ENCODE data around the gene TBCK.
"Not testable (repeated sequence)": the region's sequence is repeated elsewhere in the genome, so short reads cannot be mapped to it uniquely, and the experiment has no call there.

DNA sequence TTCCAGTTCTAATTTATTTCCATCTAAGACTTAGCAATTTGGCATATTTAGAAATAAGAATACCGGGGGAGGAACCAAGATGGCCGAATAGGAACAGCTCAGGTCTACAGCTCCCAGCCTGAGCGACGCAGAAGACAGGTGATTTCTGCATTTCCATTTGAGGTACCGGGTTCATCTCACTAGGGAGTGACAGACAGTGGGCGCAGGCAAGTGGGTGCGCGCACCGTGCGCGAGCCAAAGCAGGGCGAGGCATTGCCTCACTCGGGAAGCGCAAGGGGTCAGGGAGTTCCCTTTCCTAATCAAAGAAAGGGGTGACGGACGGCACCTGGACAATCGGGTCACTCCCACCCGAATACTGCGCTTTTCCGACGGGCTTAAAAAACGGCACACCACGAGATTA lies 102.7 kb downstream of the TBCK start:
- not testable (repeated sequence) for TF ChIP-seq CTCF (IDR thresholded peaks at IDR 0.05; ENCODE audit: control extremely low read depth in 1 of 3, insufficient read depth in 1 of 3, low read depth in 1 of 3, low read length in 3 of 3); RXRA (IDR thresholded peaks at IDR 0.05; ENCODE audit: insufficient read depth, low read depth, low read length); TAF1 (IDR thresholded peaks at IDR 0.05; ENCODE audit: low read depth, low read length); RFX5 (IDR thresholded peaks at IDR 0.05; ENCODE audit: borderline replicate concordance, low read depth, low read length); RAD21 (IDR thresholded peaks at IDR 0.05 in 1 of 2, conservative IDR thresholded peaks at IDR 0.05 in 1 of 2; ENCODE audit: low read depth in 2 of 2, low read length in 2 of 2); JUND (IDR thresholded peaks at IDR 0.05; ENCODE audit: low read length); SP1 (IDR thresholded peaks at IDR 0.05; ENCODE audit: low read depth, low read length); ATF2 (IDR thresholded peaks at IDR 0.05; ENCODE audit: low read length); JUN (IDR thresholded peaks at IDR 0.05; ENCODE audit: low read depth, low read length); PHF8 (conservative IDR thresholded peaks at IDR 0.05; ENCODE audit: low read depth, low read length); KDM1A (IDR thresholded peaks at IDR 0.05; ENCODE audit: borderline replicate concordance, low read length); POLR2AphosphoS5 (IDR thresholded peaks at IDR 0.05; ENCODE audit: low read depth, low read length)
